Measurements from ENCODE around the gene NAMPT. TPM values are rescaled to one million over a fixed set of nuclear protein-coding genes. Genes with fewer than 3 reads are reported as not detected.

Gene NAMPT
- total and polyA plus RNA-seq, 4 experiments from 2014 or later: 13.3 to 24.9 (median 17.7) TPM

- Mint-ChIP-seq H3K36me3 (no peaks in the 10 kb centered on the region), H3K4me1 (no peaks in the 10 kb centered on the region), H3K27ac (no peak overlapping the region), H3K9me3 (peaks cover 0 to 2% (median 0%) of the 10 kb centered on the region in 8 donors), H3K4me3 (no peak overlapping the region), H3K27me3 (peaks cover 10 to 18% of the 10 kb centered on the region in 2 donors)
- intact Hi-C loops (cut with micrococcal nuclease): no loop called here
- ChIA-PET POLR2A (ENCODE audit: partially characterized antibody) (no interaction called here), CTCF (ENCODE audit: partially characterized antibody) (no interaction called here)
- DNase-seq: no peak
- H3K27ac ChIP-seq (ENCODE audit: low read depth, low read length): no peak overlapping the region
- H3K4me1 ChIP-seq (ENCODE audit: insufficient read depth, low read length): no peaks in the 10 kb centered on the region
- no peak overlapping the region for H3K4me3 ChIP-seq (ENCODE audit: low read length in 2 of 2)
- no peaks in the 10 kb centered on the region for H3K9me3 ChIP-seq (ENCODE audit: control insufficient read depth in 1 of 2, low read length in 2 of 2)
- no peaks in the 10 kb centered on the region for H3K27me3 ChIP-seq (ENCODE audit: insufficient read depth, low read length)
- no peaks in the 10 kb centered on the region for H3K36me3 ChIP-seq (ENCODE audit: insufficient read depth, low read length)
These were observed 50.4 kb downstream of the NAMPT start for GRCh38 chr7:106234425-106234824.

DNA sequence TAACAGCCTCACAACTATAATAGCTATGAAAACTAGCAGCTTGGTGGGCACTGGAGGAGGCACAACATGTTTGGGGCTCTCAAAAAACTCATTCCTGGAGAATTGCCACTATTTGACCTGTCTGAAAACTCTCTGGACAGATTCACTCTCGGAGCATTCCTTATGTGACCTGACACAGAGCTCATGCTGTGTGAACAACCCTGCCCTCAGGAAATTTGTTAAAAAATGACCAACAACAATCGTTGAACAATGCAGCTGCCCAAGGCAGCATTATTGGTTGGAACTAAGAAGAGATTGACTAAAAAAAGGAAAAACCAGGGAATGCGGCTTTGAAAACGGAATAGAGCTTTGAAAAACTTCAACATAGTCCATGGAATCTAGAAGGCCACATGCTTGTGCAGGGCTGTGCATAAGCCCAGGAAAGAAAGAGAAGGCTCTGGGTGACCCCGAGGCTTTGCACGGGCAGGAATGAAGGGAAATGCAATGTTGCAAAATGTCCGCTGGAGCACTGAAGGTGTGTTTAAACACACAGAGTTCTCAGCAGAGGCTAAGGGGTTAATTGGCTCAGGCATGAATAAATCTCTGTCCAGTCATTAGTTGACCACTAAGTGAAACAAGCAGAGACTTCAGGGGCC lies 52.8 kb downstream of the NAMPT start:
- Histone ChIP-seq H3K27me3 (ENCODE audit: insufficient read depth, low read length) (no peaks in the 10 kb centered on the region), H3K9me3 (ENCODE audit: control insufficient read depth in 1 of 2, low read length in 2 of 2) (no peaks in the 10 kb centered on the region), H3K4me1 (ENCODE audit: insufficient read depth, low read length) (no peaks in the 10 kb centered on the region), H3K4me3 (ENCODE audit: low read length in 2 of 2) (no peak overlapping the region), H3K27ac (ENCODE audit: low read depth, low read length) (no peak overlapping the region), H3K36me3 (ENCODE audit: insufficient read depth, low read length) (no peaks in the 10 kb centered on the region)
- Mint-ChIP-seq H3K9me3 (peaks cover 0 to 2% (median 0%) of the 10 kb centered on the region in 8 donors), H3K4me1 (no peaks in the 10 kb centered on the region), H3K27me3 (peaks cover 20 to 21% of the 10 kb centered on the region in 2 donors), H3K36me3 (no peaks in the 10 kb centered on the region), H3K4me3 (no peak overlapping the region), H3K27ac (no peak overlapping the region)
- ChIA-PET POLR2A (ENCODE audit: partially characterized antibody) (no interaction called here), CTCF (ENCODE audit: partially characterized antibody) (no interaction called here)
- intact Hi-C loops (cut with micrococcal nuclease): no loop called here
- DNase-seq: no peak

- no peak overlapping the region for H3K4me3 ChIP-seq (ENCODE audit: low read length in 2 of 2)
- H3K27me3 ChIP-seq (ENCODE audit: insufficient read depth, low read length): no peaks in the 10 kb centered on the region
- Mint-ChIP-seq H3K36me3 (no peaks in the 10 kb centered on the region), H3K4me1 (peaks cover 0 to 2% (median under 1%) of the 10 kb centered on the region in 4 donors), H3K4me3 (no peak overlapping the region), H3K27me3 (peaks cover 12 to 17% of the 10 kb centered on the region in 2 donors), H3K9me3 (peaks cover 0 to 2% (median 0%) of the 10 kb centered on the region in 8 donors), H3K27ac (no peak overlapping the region)
- intact Hi-C loops (cut with micrococcal nuclease): no loop called here
- DNase-seq: no peak
- H3K27ac ChIP-seq (ENCODE audit: low read depth, low read length): no peak overlapping the region
- ChIA-PET CTCF (ENCODE audit: partially characterized antibody) (no interaction called here), POLR2A (ENCODE audit: partially characterized antibody) (no interaction called here)
- no peaks in the 10 kb centered on the region for H3K4me1 ChIP-seq (ENCODE audit: insufficient read depth, low read length)
- H3K36me3 ChIP-seq (ENCODE audit: insufficient read depth, low read length): no peaks in the 10 kb centered on the region
- H3K9me3 ChIP-seq (ENCODE audit: control insufficient read depth in 1 of 2, low read length in 2 of 2): no peaks in the 10 kb centered on the region
These were observed 58.9 kb downstream of the NAMPT start for GRCh38 chr7:106225856-106226255.

- Mint-ChIP-seq H3K27ac (peak overlapping the region in 1 of 7 donors; percentile 14), H3K27me3 (peaks cover 8 to 15% of the 10 kb centered on the region in 2 donors), H3K4me1 (peaks cover 0 to 2% (median under 1%) of the 10 kb centered on the region in 4 donors), H3K36me3 (no peaks in the 10 kb centered on the region), H3K4me3 (no peak overlapping the region), H3K9me3 (peaks cover 0 to 2% (median 0%) of the 10 kb centered on the region in 8 donors)
- ChIA-PET CTCF (ENCODE audit: partially characterized antibody) (interaction anchor here (1.5 kb wide), 1 partner anchor 48 kb away, joined by 5 read pairs; no protein-coding TSS in a partner anchor), POLR2A (ENCODE audit: partially characterized antibody) (no interaction called here)
- Histone ChIP-seq H3K36me3 (ENCODE audit: insufficient read depth, low read length) (no peaks in the 10 kb centered on the region), H3K4me1 (ENCODE audit: insufficient read depth, low read length) (no peaks in the 10 kb centered on the region), H3K9me3 (ENCODE audit: control insufficient read depth in 1 of 2, low read length in 2 of 2) (no peaks in the 10 kb centered on the region), H3K27ac (ENCODE audit: low read depth, low read length) (no peak overlapping the region), H3K27me3 (ENCODE audit: insufficient read depth, low read length) (no peaks in the 10 kb centered on the region), H3K4me3 (ENCODE audit: low read length in 2 of 2) (no peak overlapping the region)
- intact Hi-C loops (cut with micrococcal nuclease): no loop called here
- DNase-seq: no peak
These were observed 60.0 kb downstream of the NAMPT start for GRCh38 chr7:106224797-106225196.

DNA sequence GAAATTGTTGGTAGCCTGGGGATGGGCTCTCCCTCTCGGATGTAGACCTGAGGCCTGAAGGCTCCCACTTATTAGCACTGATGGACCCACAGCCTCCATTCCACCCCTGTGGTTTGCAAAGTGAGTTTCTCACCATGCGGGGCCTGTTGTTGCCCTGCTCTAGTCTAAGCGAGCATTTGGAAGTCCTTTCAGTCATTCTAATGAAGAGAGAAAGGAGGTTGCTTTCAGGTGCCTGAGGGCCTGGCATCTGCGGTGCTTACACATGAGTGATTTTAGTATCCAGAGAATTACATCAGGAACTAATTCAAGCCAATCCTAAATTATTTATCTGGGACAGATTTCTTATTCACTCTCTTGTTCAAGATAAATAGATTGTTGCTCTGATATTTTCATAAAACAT lies 61.6 kb downstream of the NAMPT start:
- H3K9me3 ChIP-seq (ENCODE audit: control insufficient read depth in 1 of 2, low read length in 2 of 2): no peaks in the 10 kb centered on the region
- POLR2A ChIA-PET (ENCODE audit: partially characterized antibody): no interaction called here
- CTCF ChIA-PET (ENCODE audit: partially characterized antibody): interaction anchor here (0.7 to 1.5 kb wide), 2 partner anchors 46 to 1403 kb away, joined by 4 to 5 read pairs; no protein-coding TSS in a partner anchor
- no peak overlapping the region for H3K4me3 Mint-ChIP-seq
- no peak overlapping the region for H3K4me3 ChIP-seq (ENCODE audit: low read length in 2 of 2)
- no peaks in the 10 kb centered on the region for H3K27me3 ChIP-seq (ENCODE audit: insufficient read depth, low read length)
- H3K4me1 ChIP-seq (ENCODE audit: insufficient read depth, low read length): no peaks in the 10 kb centered on the region
- H3K36me3 ChIP-seq (ENCODE audit: insufficient read depth, low read length): no peaks in the 10 kb centered on the region
- H3K9me3 Mint-ChIP-seq: peaks cover 0 to 2% (median 0%) of the 10 kb centered on the region in 8 donors
- no peak for DNase-seq
- H3K27ac Mint-ChIP-seq: no peak overlapping the region
- intact Hi-C loops (cut with micrococcal nuclease): no loop called here
- no peak overlapping the region for H3K27ac ChIP-seq (ENCODE audit: low read depth, low read length)
- H3K36me3 Mint-ChIP-seq: no peaks in the 10 kb centered on the region
- peaks cover 0 to 2% (median under 1%) of the 10 kb centered on the region in 4 donors for H3K4me1 Mint-ChIP-seq
- H3K27me3 Mint-ChIP-seq: peaks cover 6 to 7% of the 10 kb centered on the region in 2 donors

- no peaks in the 10 kb centered on the region for H3K4me1 ChIP-seq (ENCODE audit: insufficient read depth, low read length)
- Mint-ChIP-seq H3K9me3 (peaks cover 0 to 2% (median 0%) of the 10 kb centered on the region in 8 donors), H3K4me1 (peaks cover 0 to 2% (median under 1%) of the 10 kb centered on the region in 4 donors), H3K27me3 (peaks cover 4 to 6% of the 10 kb centered on the region in 2 donors), H3K36me3 (no peaks in the 10 kb centered on the region), H3K27ac (peak overlapping the region in 1 of 7 donors; percentile 3), H3K4me3 (no peak overlapping the region)
- H3K27ac ChIP-seq (ENCODE audit: low read depth, low read length): no peak overlapping the region
- CTCF ChIA-PET (ENCODE audit: partially characterized antibody): no interaction called here
- no peak overlapping the region for H3K4me3 ChIP-seq (ENCODE audit: low read length in 2 of 2)
- intact Hi-C loops (cut with micrococcal nuclease): no loop called here
- DNase-seq: no peak
- H3K36me3 ChIP-seq (ENCODE audit: insufficient read depth, low read length): no peaks in the 10 kb centered on the region
- no peaks in the 10 kb centered on the region for H3K27me3 ChIP-seq (ENCODE audit: insufficient read depth, low read length)
- H3K9me3 ChIP-seq (ENCODE audit: control insufficient read depth in 1 of 2, low read length in 2 of 2): no peaks in the 10 kb centered on the region
- POLR2A ChIA-PET (ENCODE audit: partially characterized antibody): no interaction called here
These were observed 62.2 kb downstream of the NAMPT start for GRCh38 chr7:106222545-106222944.

GRCh38 chr7:106220307-106220706 lies 64.5 kb downstream of the NAMPT start:
- POLR2A ChIA-PET (ENCODE audit: partially characterized antibody): no interaction called here
- H3K36me3 Mint-ChIP-seq: no peaks in the 10 kb centered on the region
- H3K9me3 Mint-ChIP-seq: no peaks in the 10 kb centered on the region
- H3K27ac Mint-ChIP-seq: no peak overlapping the region
- Histone ChIP-seq H3K36me3 (ENCODE audit: insufficient read depth, low read length) (no peaks in the 10 kb centered on the region), H3K4me3 (ENCODE audit: low read length in 2 of 2) (no peak overlapping the region), H3K9me3 (ENCODE audit: control insufficient read depth in 1 of 2, low read length in 2 of 2) (no peaks in the 10 kb centered on the region), H3K27ac (ENCODE audit: low read depth, low read length) (no peak overlapping the region), H3K27me3 (ENCODE audit: insufficient read depth, low read length) (no peaks in the 10 kb centered on the region), H3K4me1 (ENCODE audit: insufficient read depth, low read length) (no peaks in the 10 kb centered on the region)
- CTCF ChIA-PET (ENCODE audit: partially characterized antibody): no interaction called here
- no peak for DNase-seq
- H3K4me1 Mint-ChIP-seq: peaks cover 0 to 2% (median under 1%) of the 10 kb centered on the region in 4 donors
- intact Hi-C loops (cut with micrococcal nuclease): no loop called here
- H3K4me3 Mint-ChIP-seq: no peak overlapping the region
- H3K27me3 Mint-ChIP-seq: peaks cover 4 to 6% of the 10 kb centered on the region in 2 donors

Data from CD4-positive, alpha-beta memory T cell (primary cell).